ENCODE results near the gene EIF2D. TPM values are rescaled to one million over a fixed set of nuclear protein-coding genes. Genes with fewer than 3 reads are reported as not detected.

EIF2D gene, protein sequence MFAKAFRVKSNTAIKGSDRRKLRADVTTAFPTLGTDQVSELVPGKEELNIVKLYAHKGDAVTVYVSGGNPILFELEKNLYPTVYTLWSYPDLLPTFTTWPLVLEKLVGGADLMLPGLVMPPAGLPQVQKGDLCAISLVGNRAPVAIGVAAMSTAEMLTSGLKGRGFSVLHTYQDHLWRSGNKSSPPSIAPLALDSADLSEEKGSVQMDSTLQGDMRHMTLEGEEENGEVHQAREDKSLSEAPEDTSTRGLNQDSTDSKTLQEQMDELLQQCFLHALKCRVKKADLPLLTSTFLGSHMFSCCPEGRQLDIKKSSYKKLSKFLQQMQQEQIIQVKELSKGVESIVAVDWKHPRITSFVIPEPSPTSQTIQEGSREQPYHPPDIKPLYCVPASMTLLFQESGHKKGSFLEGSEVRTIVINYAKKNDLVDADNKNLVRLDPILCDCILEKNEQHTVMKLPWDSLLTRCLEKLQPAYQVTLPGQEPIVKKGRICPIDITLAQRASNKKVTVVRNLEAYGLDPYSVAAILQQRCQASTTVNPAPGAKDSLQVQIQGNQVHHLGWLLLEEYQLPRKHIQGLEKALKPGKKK
- total RNA-seq, result 10 to 100 TPM; 20.0 to 66.0 (median 34.9) TPM

DNA sequence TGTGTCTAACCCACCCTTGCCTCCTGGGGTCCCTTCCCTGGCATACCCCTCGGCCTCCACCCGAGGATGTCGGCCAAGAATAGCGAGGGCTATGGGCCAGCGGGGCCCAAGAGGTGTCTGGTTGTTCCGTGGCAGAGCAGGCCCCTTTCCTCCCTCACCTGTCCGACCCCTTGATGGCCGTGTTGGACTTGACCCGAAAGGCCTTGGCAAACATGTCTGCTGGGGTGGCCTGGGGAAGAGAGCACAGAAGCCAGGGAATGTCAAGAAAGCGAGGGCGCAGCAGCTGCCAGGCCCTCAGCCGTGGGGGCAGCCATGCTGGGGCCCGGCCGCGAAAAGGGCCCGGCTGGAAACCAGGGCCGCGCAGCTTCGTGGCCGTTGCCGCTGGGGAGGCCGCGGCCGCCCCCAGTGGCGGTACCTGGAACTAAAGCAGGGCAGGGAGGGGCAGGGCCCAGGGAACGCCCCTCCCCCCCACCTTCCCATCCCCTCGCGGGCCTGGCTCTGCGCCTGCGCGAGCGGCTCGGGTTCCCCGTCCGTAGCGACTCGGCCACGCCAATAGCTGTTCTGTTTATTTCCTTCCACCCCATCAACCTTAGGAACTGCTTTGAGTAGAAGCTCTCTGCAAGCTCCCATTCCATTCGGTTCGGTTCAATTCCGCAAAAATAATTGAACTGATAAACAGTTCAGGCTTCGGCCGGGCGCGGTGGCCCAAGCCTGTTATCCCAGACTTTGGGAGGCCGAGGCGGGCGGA, at the start of gene EIF2D:
Gene EIF2D, minus strand, starts transcription at position 337 of the 748 bp plus-strand sequence. Its CDS starts 123 bp downstream, at position 214.
- H3K4me3 ChIP-seq, result peak within 1 kb of the TSS; percentile 61 to 67 (median 64)
- peak; percentile 70 to 72 for TF ChIP-seq POLR2A (IDR thresholded peaks at IDR 0.05)
- TF ChIP-seq, protein P1, sequence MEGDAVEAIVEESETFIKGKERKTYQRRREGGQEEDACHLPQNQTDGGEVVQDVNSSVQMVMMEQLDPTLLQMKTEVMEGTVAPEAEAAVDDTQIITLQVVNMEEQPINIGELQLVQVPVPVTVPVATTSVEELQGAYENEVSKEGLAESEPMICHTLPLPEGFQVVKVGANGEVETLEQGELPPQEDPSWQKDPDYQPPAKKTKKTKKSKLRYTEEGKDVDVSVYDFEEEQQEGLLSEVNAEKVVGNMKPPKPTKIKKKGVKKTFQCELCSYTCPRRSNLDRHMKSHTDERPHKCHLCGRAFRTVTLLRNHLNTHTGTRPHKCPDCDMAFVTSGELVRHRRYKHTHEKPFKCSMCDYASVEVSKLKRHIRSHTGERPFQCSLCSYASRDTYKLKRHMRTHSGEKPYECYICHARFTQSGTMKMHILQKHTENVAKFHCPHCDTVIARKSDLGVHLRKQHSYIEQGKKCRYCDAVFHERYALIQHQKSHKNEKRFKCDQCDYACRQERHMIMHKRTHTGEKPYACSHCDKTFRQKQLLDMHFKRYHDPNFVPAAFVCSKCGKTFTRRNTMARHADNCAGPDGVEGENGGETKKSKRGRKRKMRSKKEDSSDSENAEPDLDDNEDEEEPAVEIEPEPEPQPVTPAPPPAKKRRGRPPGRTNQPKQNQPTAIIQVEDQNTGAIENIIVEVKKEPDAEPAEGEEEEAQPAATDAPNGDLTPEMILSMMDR (IDR thresholded peaks at IDR 0.05), result peak; percentile 96 to 99 (median 99)
- H3K4me1 ChIP-seq, result peaks cover 3 to 9% (median 6%) of the 10 kb centered on the region in 4 donors
- H3K36me3 ChIP-seq, result peaks cover 0 to 10% (median 0%) of the 10 kb centered on the region in 3 donors
- H3K27me3 ChIP-seq, result no peaks in the 10 kb centered on the region
- H3K27ac ChIP-seq, result peak within 1 kb of the TSS; percentile 73 to 79 (median 78)
- no peaks in the 10 kb centered on the region for H3K9me3 ChIP-seq
- peak; percentile 91 to 97 (median 97) for DNase-seq

DNA sequence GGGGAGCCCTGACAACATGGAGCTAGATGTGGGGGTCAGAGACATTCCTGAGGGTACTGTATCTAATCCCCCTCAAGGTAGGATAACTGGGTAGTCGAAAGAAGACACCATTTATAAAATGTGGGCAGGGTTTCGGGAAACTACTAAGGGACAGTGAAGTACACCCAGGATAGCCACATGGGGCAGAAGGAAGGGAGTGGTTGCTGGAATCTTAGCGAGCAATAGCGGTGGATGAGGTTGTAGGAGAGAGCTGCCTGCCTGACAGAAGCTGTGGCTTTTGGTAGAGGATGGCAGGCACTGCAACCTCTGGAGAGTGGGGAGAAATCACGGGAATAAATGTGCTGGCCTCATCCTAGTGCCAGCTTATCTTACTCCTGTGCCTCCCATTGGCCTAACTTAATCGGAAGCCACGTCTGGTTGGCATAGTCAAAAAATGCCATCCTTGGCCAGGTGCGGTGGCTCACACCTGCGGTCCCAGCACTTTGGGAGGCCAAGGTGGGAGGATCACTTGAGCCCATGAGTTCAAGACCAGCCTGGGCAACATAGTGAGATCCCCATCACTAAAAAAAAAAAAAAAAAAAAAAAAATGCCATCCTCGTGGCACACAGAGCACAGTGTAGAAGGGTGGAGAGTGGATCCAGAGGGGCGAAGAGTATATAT, 49.0 kb upstream of the EIF2D start:
- no peak overlapping the region for H3K27ac ChIP-seq
- DNase-seq, result no peak
- no peaks in the 10 kb centered on the region for H3K9me3 ChIP-seq
- no peak overlapping the region for H3K4me3 ChIP-seq
- TF ChIP-seq, protein P1 (IDR thresholded peaks at IDR 0.05), result no peak
- H3K27me3 ChIP-seq, result no peaks in the 10 kb centered on the region
- H3K4me1 ChIP-seq, result peaks cover 2 to 25% (median 8%) of the 10 kb centered on the region in 4 donors
- H3K36me3 ChIP-seq, result no peaks in the 10 kb centered on the region

DNA sequence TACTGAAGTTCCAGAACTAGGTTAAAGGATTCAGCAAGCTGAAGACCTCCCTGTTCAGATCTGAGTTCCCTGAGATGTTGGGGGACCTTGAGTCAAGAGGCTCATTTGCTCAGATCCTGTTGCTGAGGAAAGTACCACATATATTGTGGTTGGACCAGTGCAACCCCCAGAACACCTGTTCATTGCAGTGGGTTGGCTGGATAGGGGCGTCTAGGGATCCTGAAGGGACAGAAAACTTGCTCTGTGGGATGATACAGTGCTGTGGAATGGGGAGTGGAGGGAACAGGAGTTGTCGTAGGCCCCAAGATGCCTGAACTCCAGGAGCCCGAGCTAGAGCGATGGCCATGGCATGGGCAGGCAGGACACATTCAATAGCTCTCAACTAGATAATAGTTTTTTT, 47.9 kb upstream of the EIF2D start:
- H3K4me3 ChIP-seq, result no peak overlapping the region
- H3K36me3 ChIP-seq, result no peaks in the 10 kb centered on the region
- no peaks in the 10 kb centered on the region for H3K27me3 ChIP-seq
- no peak for TF ChIP-seq POLR2A (IDR thresholded peaks at IDR 0.05)
- TF ChIP-seq, protein P1 (IDR thresholded peaks at IDR 0.05), result no peak
- no peaks in the 10 kb centered on the region for H3K9me3 ChIP-seq
- no peak for DNase-seq
- H3K4me1 ChIP-seq, result peaks cover 2 to 25% (median 8%) of the 10 kb centered on the region in 4 donors
- H3K27ac ChIP-seq, result no peak overlapping the region

DNA sequence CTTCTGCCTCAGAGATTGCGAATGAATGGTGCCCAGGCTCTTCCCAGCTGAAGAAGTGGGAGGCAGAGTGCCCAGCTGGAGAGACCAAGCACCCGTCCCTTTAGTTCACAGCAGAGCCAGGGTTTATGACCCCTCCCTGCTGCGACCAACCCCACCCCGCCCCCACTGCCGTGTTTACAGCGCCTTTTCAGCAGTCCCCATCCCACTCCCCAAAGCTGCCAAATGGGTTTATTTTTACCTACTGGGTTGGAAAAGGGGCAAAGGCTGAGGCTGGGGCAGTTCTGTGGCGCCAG, 46.7 kb upstream of the EIF2D start:
- peaks cover 2 to 17% (median 4%) of the 10 kb centered on the region in 4 donors for H3K4me1 ChIP-seq
- H3K36me3 ChIP-seq, result no peaks in the 10 kb centered on the region
- H3K27me3 ChIP-seq, result no peaks in the 10 kb centered on the region
- DNase-seq, result no peak
- no peak for TF ChIP-seq POLR2A (IDR thresholded peaks at IDR 0.05)
- TF ChIP-seq, protein P1 (IDR thresholded peaks at IDR 0.05), result no peak
- peak overlapping the region in 2 of 4 donors; percentile 36 to 70 for H3K27ac ChIP-seq
- no peaks in the 10 kb centered on the region for H3K9me3 ChIP-seq
- H3K4me3 ChIP-seq, result no peak overlapping the region

DNA sequence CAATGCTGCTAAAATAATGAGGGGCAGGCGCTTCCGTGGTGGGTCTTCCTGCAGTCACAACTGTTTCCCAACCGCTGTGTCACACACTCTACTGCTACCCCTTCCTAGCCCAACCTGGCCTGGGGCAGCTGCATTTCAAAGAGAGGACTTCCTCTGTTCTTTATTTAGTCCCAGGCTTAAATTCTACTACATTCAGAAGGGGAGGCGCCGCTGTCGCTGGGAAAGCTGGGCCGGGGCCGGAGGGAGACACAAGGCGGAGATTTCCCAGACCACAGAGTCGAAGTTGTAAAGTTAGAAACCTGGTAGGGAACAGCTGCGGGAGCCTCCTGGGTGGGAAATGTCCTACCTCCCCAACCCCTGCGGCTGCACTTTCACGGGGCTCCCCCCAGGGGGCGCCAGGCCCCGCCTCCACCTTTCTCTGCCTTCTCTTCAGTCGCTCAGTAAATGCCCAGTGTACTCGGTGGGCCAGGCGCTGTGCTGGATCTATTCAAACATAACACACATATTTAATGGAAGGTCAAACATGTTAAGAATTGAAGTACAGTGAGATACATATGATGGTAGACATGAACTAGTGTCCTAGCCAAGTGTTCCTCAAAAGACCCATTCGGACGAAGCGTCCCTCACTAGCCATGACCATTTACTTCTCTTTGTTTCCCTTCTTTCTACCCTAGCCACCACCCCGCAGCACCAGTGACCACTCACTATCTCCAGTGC, 46.2 kb upstream of the EIF2D start:
- DNase-seq, result peak in 2 of 3 donors; percentile 47 to 62
- Histone ChIP-seq H3K4me3 (no peak overlapping the region), H3K4me1 (peaks cover 0 to 12% (median 1%) of the 10 kb centered on the region in 4 donors), H3K27me3 (no peaks in the 10 kb centered on the region), H3K36me3 (no peaks in the 10 kb centered on the region), H3K27ac (peak overlapping the region in 3 of 4 donors; percentile 25 to 70 (median 36)), H3K9me3 (no peaks in the 10 kb centered on the region)
- TF ChIP-seq, protein P1 (IDR thresholded peaks at IDR 0.05), result peak in 5 of 6 experiments; percentile 43 to 78 (median 55)
- no peak for TF ChIP-seq POLR2A (IDR thresholded peaks at IDR 0.05)

Data from Peyer's patch (tissue), 4 donors.